Loucy (cell line): ENCODE measurements around the gene KATNBL1.

Experiments
- H2AFZ ChIP-seq: fragments of 200-600 bp; sonication (generic); 2 replicates; pipeline ENCODE4 v1.6.0; 2016; ENCODE audit warnings: antibody characterized with exemption, mild to moderate bottlenecking, low read length, moderate library complexity
- H3F3A ChIP-seq: fragments of 200-600 bp; 2 replicates; pipeline ENCODE4 v1.6.0; 2016; ENCODE audit warnings: antibody characterized with exemption, low read depth, mild to moderate bottlenecking
- H3K27me3 ChIP-seq: fragments of 200-600 bp; sonication (generic); 2 replicates; pipeline ENCODE4 v1.6.1; 2014; ENCODE audit warnings: low read length, mild to moderate bottlenecking; ENCODE audit not compliant: insufficient read depth, poor library complexity, severe bottlenecking
- H3K36me3 ChIP-seq: fragments of 200-600 bp; sonication (generic); 2 replicates; pipeline ENCODE4 v1.6.1; 2016; ENCODE audit warnings: low read length; ENCODE audit not compliant: insufficient read depth
- H3K4me1 ChIP-seq: fragments of 200-600 bp; sonication (generic); 2 replicates; pipeline ENCODE4 v1.5.1; 2014; ENCODE audit warnings: low read length, mild to moderate bottlenecking; ENCODE audit not compliant: insufficient read depth, poor library complexity, severe bottlenecking
- H3K4me2 ChIP-seq: fragments of 200-600 bp; sonication (generic); 2 replicates; pipeline ENCODE4 v1.6.0; 2014; ENCODE audit warnings: antibody characterized with exemption, low read length, low read depth, mild to moderate bottlenecking; ENCODE audit not compliant: poor library complexity, severe bottlenecking
- H3K4me3 ChIP-seq: fragments of 200-600 bp; sonication (generic); 2 replicates; pipeline ENCODE4 v1.5.1; 2014; ENCODE audit warnings: low read length, mild to moderate bottlenecking, mixed read lengths; ENCODE audit not compliant: poor library complexity, severe bottlenecking
- H3K79me2 ChIP-seq: fragments of 200-600 bp; sonication (generic); 2 replicates; pipeline ENCODE4 v1.6.1; 2014; ENCODE audit warnings: low read length; ENCODE audit not compliant: insufficient read depth
- H3K9ac ChIP-seq: fragments of 200-600 bp; sonication (generic); 2 replicates; pipeline ENCODE4 v1.6.0; 2014; ENCODE audit warnings: mild to moderate bottlenecking, low read depth, low read length, moderate library complexity; ENCODE audit not compliant: poor library complexity, severe bottlenecking
- H3K9me2 ChIP-seq: fragments of 200-600 bp; sonication (generic); replicated peaks from 2 replicates; pipeline ENCODE4 v1.6.1; 2016; ENCODE audit warnings: low read depth, low read length, mixed read lengths
- H3K9me3 ChIP-seq: fragments of 200-600 bp; sonication (generic); 2 replicates; pipeline ENCODE4 v1.6.1; 2014; ENCODE audit warnings: mild to moderate bottlenecking, antibody characterized with exemption, low read length, low read depth; ENCODE audit not compliant: insufficient read depth
- H4K20me1 ChIP-seq: fragments of 200-600 bp; sonication (generic); 2 replicates; pipeline ENCODE4 v1.6.0; 2014; ENCODE audit warnings: antibody characterized with exemption, low read length, mild to moderate bottlenecking; ENCODE audit not compliant: insufficient read depth, poor library complexity, severe bottlenecking
- CTCF ChIP-seq: fragments of 200-600 bp; sonication (generic); conservative IDR thresholded peaks from 2 replicates; pipeline ENCODE4 v1.5.1; 2014; ENCODE audit warnings: mild to moderate bottlenecking, antibody characterized with exemption, low read length
- EZH2phosphoT487 ChIP-seq: fragments of 200-600 bp; IDR thresholded peaks from 2 replicates; pipeline ENCODE4 v1.6.1; 2018; ENCODE audit warnings: antibody characterized with exemption, mild to moderate bottlenecking, moderate library complexity, borderline replicate concordance

The KATNBL1 gene

DNA sequence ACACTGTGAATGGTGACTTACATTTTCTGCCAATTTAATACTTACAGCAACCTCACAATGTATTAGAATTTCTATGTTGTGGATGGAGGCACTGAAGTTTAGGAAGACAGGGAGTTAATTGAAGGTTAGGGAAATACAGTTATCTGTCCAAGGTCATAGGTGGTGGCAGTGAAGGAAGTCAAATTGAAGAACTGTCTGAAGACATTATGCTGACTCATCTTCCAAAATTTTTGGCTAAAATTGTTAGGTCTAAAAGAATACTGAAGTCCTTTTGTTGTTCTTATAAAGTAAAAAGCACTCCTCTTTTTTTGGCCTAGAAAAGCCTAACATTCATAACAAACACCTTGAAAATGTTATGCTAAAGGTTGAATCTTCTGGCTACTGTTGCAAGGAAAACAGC, 42.6 kb upstream of the KATNBL1 start:
- H3K79me2 ChIP-seq, result no peaks in the 10 kb centered on the region
- no peak overlapping the region for H3K4me2 ChIP-seq
- H3F3A ChIP-seq, result no peaks in the 10 kb centered on the region
- H3K4me1 ChIP-seq, result no peaks in the 10 kb centered on the region
- no peak overlapping the region for H3K4me3 ChIP-seq
- no peaks in the 10 kb centered on the region for H4K20me1 ChIP-seq
- TF ChIP-seq EZH2phosphoT487 (no peak), CTCF (no peak)
- H3K36me3 ChIP-seq, result peaks cover 92% of the 10 kb centered on the region
- no peak overlapping the region for H3K9ac ChIP-seq
- H3K27me3 ChIP-seq, result no peaks in the 10 kb centered on the region
- H3K9me2 ChIP-seq, result no peaks in the 10 kb centered on the region
- no peaks in the 10 kb centered on the region for H3K9me3 ChIP-seq
- no peak overlapping the region for H2AFZ ChIP-seq

DNA sequence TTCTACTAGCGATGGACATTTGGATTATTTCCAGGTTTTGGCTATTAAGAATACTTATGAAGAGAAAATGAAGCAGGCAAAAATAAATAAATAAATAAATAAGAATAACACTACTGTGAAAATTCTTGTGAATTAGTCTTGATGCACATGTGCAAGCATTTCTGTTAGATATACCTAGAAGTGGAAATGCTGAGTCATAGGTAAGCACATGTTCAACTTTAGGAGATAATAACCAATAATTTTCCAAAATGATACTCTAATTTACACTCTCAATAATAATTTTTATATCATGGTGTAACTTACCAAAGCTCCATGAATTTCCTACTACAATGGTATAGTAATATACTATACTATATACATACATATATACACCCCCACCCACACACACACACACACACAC, 38.3 kb upstream of the KATNBL1 start:
- Histone ChIP-seq H3K9me3 (no peaks in the 10 kb centered on the region), H3F3A (no peaks in the 10 kb centered on the region; the same call in 1 of the 2 replicates), H2AFZ (no peak overlapping the region), H3K4me1 (no peaks in the 10 kb centered on the region), H3K79me2 (no peaks in the 10 kb centered on the region), H3K4me3 (no peak overlapping the region), H3K9me2 (no peaks in the 10 kb centered on the region), H3K4me2 (no peak overlapping the region), H3K27me3 (no peaks in the 10 kb centered on the region), H3K9ac (no peak overlapping the region), H3K36me3 (peaks cover 86% of the 10 kb centered on the region), H4K20me1 (no peaks in the 10 kb centered on the region)
- TF ChIP-seq CTCF (no peak), EZH2phosphoT487 (no peak)

DNA sequence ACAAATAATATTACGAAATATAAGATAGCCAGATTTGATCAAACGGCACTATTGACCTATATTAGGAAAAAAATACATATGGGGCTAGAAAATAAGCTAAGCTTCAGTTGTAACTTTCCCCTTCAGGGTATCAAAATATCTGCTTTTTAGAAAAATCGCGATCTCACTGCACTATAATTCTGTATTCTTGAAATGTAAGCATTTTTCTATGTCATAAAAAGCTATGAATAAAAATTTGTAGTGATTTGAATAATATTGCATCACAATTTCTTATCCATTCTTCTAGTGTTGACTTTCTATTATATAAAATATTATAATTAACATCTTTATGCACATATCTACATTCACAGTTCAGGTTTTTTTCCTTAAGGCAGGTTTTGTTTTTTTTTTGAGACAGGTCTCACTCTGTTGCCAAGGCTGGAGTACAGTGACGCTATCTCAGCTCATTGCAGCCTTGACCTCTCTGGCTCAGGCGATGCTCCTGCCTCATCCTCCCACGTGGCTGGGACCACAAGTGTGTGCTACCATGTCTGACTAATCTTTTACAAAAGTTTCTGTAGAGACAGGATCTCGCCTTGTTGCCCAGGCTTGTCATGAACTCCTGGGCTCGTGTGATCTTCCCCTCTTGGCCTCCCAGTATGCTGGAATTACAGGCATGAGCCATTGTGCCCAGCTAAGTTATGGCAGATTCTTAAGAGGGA, 36.5 kb upstream of the KATNBL1 start:
- Histone ChIP-seq H4K20me1 (no peaks in the 10 kb centered on the region), H3K9me3 (no peaks in the 10 kb centered on the region), H3K79me2 (no peaks in the 10 kb centered on the region), H3K4me3 (no peak overlapping the region), H3K4me1 (no peaks in the 10 kb centered on the region), H3F3A (no peaks in the 10 kb centered on the region; the same call in 1 of the 2 replicates), H3K27me3 (no peaks in the 10 kb centered on the region), H3K36me3 (peaks cover 81% of the 10 kb centered on the region; the same call in 1 of the 2 replicates), H2AFZ (no peak overlapping the region), H3K9me2 (no peaks in the 10 kb centered on the region), H3K4me2 (no peak overlapping the region), H3K9ac (no peak overlapping the region)
- no peak for TF ChIP-seq CTCF
- TF ChIP-seq EZH2phosphoT487, result no peak
